ENCODE results near the gene VANGL2. TPM values are rescaled to one million over a fixed set of nuclear protein-coding genes. Genes with fewer than 3 reads are reported as not detected.

Gene VANGL2
- total and polyA plus RNA-seq, 2 experiments from 2014 or later: 17.7 to 51.3 TPM

DNA sequence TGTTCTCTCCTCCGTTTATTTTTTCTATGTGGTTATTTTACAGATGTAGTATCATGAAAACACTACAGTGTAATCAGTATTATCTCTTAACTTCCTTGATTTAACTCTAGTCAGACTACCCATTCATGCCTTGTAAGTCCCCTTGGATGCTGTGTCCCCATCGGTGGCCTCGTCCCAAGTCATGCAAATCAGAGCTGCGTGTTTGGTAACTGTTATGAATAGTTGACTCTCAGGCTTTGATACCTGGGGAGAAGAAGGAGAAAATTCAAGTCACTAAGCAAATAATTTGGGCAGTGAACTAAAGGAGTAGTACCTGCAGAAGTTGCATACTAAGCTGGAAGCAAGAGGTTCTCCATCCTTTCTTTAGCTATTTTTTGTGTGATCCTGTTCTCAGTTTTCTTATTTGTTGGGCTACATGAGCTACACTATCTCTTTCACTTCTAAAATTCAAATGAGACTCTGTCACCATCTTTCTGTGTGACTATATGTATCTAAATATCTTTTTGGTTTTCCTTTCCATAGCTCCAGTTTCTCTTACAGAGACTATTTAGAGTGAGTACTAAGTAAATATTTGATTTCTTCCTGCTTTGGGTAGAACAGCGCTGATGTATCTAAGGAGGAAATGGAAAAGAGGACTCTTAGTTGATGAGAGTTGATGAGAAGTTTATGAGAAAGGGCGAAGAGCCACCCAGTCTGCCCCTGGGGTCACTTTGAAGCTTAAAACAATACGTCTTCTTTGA, 50.9 kb downstream of the VANGL2 start:
- no peak overlapping the region for H3K27ac Mint-ChIP-seq
- peaks cover 5% of the 10 kb centered on the region for H3K27me3 Mint-ChIP-seq (ENCODE audit: insufficient read depth, low read depth, poor library complexity)
- no peaks in the 10 kb centered on the region for H3K4me1 Mint-ChIP-seq
- Histone ChIP-seq H3K27me3 (ENCODE audit: insufficient read depth) (no peaks in the 10 kb centered on the region), H3K9me2 (ENCODE audit: insufficient read depth) (peaks cover 4% of the 10 kb centered on the region; the same call in 1 of the 2 replicates), H3K4me1 (ENCODE audit: insufficient read depth) (no peaks in the 10 kb centered on the region), H3K79me2 (replicated peaks; ENCODE audit: insufficient read depth) (no peaks in the 10 kb centered on the region), H3K4me2 (no peak overlapping the region), H3K4me3 (no peak overlapping the region), H3K36me3 (ENCODE audit: insufficient read depth) (no peaks in the 10 kb centered on the region), H3F3A (replicated peaks; ENCODE audit: low read depth) (no peaks in the 10 kb centered on the region), H2AFZ (no peak overlapping the region), H4K20me1 (replicated peaks; ENCODE audit: insufficient read depth) (no peaks in the 10 kb centered on the region), H3K27ac (ENCODE audit: low read depth) (no peak overlapping the region)
- no peaks in the 10 kb centered on the region for H3K36me3 Mint-ChIP-seq (ENCODE audit: low read depth)
- H3K9me3 Mint-ChIP-seq: no peaks in the 10 kb centered on the region
- ATAC-seq (no peak), DNase-seq (ENCODE audit: low spot score) (no peak)
- H3K4me3 Mint-ChIP-seq: no peak overlapping the region
- TF ChIP-seq NANOG (IDR thresholded peaks at IDR 0.05; ENCODE audit: borderline replicate concordance) (no peak), EZH2phosphoT487 (IDR thresholded peaks at IDR 0.05; ENCODE audit: unreplicated experiment) (no peak), STAT1 (IDR thresholded peaks at IDR 0.05; ENCODE audit: unreplicated experiment) (no peak), CREB1 (CRISPR knock-in tag; IDR thresholded peaks at IDR 0.05; ENCODE audit: low read depth) (no peak), POLR2AphosphoS5 (IDR thresholded peaks at IDR 0.05; ENCODE audit: low read depth) (no peak), CTCF (conservative IDR thresholded peaks at IDR 0.05; ENCODE audit: low read depth in 2 of 2) (no peak), ZNF114 (CRISPR knock-in tag; IDR thresholded peaks at IDR 0.05) (no peak), ZNF331 (CRISPR knock-in tag; IDR thresholded peaks at IDR 0.05; ENCODE audit: low read depth) (no peak), JUNB (IDR thresholded peaks at IDR 0.05; ENCODE audit: unreplicated experiment) (no peak), EZH2 (IDR thresholded peaks at IDR 0.05; ENCODE audit: low read depth, unreplicated experiment) (no peak)
- TF ChIP-seq, protein P1, sequence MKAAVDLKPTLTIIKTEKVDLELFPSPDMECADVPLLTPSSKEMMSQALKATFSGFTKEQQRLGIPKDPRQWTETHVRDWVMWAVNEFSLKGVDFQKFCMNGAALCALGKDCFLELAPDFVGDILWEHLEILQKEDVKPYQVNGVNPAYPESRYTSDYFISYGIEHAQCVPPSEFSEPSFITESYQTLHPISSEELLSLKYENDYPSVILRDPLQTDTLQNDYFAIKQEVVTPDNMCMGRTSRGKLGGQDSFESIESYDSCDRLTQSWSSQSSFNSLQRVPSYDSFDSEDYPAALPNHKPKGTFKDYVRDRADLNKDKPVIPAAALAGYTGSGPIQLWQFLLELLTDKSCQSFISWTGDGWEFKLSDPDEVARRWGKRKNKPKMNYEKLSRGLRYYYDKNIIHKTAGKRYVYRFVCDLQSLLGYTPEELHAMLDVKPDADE (IDR thresholded peaks at IDR 0.05): no peak
- TF ChIP-seq, protein P2, sequence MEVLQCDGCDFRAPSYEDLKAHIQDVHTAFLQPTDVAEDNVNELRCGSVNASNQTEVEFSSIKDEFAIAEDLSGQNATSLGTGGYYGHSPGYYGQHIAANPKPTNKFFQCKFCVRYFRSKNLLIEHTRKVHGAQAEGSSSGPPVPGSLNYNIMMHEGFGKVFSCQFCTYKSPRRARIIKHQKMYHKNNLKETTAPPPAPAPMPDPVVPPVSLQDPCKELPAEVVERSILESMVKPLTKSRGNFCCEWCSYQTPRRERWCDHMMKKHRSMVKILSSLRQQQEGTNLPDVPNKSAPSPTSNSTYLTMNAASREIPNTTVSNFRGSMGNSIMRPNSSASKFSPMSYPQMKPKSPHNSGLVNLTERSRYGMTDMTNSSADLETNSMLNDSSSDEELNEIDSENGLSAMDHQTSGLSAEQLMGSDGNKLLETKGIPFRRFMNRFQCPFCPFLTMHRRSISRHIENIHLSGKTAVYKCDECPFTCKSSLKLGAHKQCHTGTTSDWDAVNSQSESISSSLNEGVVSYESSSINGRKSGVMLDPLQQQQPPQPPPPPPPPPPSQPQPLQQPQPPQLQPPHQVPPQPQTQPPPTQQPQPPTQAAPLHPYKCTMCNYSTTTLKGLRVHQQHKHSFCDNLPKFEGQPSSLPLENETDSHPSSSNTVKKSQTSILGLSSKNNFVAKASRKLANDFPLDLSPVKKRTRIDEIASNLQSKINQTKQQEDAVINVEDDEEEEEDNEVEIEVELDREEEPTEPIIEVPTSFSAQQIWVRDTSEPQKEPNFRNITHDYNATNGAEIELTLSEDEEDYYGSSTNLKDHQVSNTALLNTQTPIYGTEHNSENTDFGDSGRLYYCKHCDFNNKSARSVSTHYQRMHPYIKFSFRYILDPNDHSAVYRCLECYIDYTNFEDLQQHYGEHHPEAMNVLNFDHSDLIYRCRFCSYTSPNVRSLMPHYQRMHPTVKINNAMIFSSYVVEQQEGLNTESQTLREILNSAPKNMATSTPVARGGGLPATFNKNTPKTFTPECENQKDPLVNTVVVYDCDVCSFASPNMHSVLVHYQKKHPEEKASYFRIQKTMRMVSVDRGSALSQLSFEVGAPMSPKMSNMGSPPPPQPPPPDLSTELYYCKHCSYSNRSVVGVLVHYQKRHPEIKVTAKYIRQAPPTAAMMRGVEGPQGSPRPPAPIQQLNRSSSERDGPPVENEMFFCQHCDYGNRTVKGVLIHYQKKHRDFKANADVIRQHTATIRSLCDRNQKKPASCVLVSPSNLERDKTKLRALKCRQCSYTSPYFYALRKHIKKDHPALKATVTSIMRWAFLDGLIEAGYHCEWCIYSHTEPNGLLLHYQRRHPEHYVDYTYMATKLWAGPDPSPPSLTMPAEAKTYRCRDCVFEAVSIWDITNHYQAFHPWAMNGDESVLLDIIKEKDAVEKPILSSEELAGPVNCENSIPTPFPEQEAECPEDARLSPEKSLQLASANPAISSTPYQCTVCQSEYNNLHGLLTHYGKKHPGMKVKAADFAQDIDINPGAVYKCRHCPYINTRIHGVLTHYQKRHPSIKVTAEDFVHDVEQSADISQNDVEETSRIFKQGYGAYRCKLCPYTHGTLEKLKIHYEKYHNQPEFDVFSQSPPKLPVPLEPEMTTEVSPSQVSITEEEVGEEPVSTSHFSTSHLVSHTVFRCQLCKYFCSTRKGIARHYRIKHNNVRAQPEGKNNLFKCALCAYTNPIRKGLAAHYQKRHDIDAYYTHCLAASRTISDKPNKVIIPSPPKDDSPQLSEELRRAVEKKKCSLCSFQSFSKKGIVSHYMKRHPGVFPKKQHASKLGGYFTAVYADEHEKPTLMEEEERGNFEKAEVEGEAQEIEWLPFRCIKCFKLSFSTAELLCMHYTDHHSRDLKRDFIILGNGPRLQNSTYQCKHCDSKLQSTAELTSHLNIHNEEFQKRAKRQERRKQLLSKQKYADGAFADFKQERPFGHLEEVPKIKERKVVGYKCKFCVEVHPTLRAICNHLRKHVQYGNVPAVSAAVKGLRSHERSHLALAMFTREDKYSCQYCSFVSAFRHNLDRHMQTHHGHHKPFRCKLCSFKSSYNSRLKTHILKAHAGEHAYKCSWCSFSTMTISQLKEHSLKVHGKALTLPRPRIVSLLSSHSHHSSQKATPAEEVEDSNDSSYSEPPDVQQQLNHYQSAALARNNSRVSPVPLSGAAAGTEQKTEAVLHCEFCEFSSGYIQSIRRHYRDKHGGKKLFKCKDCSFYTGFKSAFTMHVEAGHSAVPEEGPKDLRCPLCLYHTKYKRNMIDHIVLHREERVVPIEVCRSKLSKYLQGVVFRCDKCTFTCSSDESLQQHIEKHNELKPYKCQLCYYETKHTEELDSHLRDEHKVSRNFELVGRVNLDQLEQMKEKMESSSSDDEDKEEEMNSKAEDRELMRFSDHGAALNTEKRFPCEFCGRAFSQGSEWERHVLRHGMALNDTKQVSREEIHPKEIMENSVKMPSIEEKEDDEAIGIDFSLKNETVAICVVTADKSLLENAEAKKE (CRISPR knock-in tag; IDR thresholded peaks at IDR 0.05): no peak
- TF ChIP-seq, protein P3, sequence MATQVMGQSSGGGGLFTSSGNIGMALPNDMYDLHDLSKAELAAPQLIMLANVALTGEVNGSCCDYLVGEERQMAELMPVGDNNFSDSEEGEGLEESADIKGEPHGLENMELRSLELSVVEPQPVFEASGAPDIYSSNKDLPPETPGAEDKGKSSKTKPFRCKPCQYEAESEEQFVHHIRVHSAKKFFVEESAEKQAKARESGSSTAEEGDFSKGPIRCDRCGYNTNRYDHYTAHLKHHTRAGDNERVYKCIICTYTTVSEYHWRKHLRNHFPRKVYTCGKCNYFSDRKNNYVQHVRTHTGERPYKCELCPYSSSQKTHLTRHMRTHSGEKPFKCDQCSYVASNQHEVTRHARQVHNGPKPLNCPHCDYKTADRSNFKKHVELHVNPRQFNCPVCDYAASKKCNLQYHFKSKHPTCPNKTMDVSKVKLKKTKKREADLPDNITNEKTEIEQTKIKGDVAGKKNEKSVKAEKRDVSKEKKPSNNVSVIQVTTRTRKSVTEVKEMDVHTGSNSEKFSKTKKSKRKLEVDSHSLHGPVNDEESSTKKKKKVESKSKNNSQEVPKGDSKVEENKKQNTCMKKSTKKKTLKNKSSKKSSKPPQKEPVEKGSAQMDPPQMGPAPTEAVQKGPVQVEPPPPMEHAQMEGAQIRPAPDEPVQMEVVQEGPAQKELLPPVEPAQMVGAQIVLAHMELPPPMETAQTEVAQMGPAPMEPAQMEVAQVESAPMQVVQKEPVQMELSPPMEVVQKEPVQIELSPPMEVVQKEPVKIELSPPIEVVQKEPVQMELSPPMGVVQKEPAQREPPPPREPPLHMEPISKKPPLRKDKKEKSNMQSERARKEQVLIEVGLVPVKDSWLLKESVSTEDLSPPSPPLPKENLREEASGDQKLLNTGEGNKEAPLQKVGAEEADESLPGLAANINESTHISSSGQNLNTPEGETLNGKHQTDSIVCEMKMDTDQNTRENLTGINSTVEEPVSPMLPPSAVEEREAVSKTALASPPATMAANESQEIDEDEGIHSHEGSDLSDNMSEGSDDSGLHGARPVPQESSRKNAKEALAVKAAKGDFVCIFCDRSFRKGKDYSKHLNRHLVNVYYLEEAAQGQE (IDR thresholded peaks at IDR 0.05; ENCODE audit: unreplicated experiment): no peak

Measured in GM23338 (cell line).